NCI-H2196 treated with DMSO at 0.1 percent for 48 hours (cell line): ENCODE measurements around the gene UBE2L3.
"Not testable (repeated sequence)": the region's sequence is repeated elsewhere in the genome, so short reads cannot be mapped to it uniquely, and the experiment has no call there.

Source experiments
- DNase-seq: peaks from one replicate; lab custom pipeline; 2025; ENCODE audit not compliant: unreplicated experiment; lab: John Stamatoyannopoulos, UW

Gene UBE2L3

DNA sequence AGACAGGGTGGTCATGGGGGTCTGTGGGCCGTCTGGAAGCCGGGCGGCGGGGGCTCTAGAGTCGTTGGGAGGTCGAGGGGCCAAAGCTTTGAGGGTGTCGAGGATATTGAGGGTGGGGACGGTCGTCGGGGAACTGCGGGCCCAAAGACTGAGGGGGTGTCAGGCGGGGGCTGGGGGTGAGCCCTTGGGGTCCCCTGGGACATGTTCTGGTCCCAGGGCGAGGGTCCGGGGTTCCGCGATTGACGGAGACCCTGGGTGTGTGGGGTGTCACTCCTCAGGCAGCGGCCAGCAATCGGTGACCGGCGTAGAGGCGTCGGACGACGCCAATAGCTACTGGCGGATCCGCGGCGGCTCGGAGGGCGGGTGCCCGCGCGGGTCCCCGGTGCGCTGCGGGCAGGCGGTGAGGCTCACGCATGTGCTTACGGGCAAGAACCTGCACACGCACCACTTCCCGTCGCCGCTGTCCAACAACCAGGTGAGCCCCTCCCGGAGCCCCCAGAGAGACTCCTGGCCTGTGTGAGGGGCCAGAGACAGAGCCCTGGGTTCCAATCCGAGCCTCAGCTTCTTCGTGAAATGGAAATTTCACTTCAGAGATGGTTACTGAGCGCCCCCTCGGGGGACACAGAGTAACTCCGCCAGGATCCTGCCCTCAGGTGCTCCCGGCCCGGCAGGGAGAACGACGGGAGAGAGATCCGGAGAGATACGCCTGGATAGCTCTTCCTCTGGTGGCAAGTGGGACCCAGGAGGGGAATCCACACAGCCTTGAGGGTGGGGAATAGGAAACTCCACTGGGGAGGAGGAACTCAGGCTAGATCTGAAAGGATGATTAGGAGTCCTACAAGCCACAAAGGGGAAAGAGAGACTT, 75.3 kb downstream of the UBE2L3 start:
- DNase-seq = peak; percentile 10

DNA sequence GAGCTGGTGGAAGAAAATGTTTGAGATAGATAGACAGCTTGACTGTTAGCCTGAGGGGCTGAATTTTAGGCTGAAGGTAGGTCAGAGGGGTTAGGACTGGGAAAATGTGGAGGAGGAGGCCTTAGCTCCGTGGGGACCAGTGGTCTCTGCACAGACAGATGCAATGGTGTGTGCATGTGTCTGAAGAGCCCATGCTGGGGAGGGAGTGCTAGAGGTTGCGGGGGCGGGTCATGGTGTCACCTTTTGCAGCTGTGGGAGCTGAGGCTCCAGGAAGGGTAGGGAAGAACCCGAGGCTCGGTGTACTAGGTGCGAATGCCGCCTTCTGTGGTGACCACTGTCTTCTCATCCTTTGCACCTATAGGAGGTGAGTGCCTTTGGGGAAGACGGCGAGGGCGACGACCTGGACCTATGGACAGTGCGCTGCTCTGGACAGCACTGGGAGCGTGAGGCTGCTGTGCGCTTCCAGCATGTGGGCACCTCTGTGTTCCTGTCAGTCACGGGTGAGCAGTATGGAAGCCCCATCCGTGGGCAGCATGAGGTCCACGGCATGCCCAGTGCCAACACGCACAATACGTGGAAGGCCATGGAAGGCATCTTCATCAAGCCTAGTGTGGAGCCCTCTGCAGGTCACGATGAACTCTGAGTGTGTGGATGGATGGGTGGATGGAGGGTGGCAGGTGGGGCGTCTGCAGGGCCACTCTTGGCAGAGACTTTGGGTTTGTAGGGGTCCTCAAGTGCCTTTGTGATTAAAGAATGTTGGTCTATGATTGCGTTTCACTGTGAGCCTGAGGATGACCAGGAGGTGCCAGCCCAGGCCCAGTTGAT, 76.2 kb downstream of the UBE2L3 start:
- DNase-seq = no peak

DNA sequence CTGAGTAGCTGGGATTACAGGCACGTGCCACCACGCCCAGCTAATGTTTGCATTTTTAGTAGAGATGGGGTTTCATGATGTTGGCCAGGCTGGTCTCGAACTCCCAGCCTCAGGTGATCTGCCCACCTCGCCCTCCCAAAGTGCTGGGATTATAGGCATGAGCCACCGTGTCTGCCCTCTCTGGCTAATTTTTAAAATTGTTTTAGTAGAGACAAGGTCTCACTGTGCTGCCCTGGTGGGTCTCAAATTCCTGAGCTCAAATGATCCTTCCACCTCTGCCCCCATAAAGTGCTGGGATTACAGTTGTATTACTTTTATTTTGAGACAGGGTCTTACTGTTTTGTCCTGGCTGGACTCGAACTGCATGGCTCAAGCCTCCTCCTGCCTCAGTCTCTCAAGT, 78.0 kb downstream of the UBE2L3 start:
- not testable (repeated sequence) for DNase-seq

DNA sequence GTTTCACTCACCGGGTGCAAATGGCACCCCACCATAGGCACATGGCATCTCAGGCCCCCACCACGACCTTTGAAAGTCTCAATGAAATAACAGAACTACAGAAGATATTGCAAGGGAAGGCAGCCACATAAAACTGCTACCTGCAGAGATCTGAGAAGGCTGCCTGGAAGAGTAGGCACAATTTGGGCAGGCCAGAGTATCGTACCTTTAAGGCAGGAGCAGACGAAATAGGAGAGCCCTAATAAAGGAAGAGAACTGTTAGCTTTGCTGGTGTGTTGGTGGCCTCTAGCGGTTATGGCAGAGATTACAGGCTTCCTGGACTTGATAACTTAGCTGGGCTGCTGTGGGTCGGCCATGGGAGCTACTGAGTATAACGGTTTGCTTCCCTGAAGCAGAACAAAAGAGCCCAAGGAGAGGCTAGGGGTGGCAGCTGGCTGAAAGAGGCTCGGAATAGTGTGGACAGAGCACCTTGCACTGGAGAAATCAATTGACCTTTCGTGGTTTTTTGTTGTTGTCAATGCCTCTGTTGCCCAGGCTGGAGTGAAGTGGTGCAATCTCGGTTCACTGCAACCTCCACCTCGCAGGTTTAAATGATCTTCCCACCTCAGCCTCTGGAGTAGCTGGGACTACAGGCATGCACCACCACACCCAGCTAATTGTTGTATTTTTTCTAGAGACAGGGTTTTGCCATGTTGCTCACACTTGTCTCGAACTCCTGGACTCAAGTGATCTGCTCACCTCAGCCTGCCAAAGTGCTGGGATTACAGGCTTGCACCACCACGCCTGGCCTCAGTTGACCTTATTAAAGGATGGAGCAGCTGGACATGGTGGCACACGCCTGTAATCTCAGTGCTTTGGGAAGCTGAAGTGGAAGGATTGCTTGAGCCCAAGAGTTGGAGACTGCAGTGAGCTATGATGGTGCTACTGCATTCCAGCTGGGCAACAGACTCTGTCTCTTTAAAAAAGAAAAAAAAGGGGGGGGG, 79.4 kb downstream of the UBE2L3 start:
- peak; percentile 43 for DNase-seq

DNA sequence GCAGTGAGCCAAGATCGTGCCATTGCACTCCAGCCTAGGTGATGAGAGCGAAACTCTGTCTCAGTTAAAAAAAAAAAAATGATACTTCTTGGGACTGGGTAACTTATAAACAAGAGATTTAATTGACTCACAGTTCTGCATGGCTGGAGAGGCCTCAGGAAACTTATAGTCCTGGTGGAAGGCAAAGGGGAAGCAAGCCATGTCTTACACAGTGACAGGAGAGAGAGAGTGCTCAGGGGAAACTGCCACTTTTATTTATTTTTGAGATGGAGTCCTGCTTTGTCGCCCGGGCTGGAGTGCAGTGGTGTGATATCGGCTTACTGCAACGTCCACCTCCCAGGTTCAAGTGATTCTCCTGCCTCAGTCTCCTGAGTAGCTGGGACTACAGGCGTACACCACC, 82.8 kb downstream of the UBE2L3 start:
- DNase-seq = no peak

DNA sequence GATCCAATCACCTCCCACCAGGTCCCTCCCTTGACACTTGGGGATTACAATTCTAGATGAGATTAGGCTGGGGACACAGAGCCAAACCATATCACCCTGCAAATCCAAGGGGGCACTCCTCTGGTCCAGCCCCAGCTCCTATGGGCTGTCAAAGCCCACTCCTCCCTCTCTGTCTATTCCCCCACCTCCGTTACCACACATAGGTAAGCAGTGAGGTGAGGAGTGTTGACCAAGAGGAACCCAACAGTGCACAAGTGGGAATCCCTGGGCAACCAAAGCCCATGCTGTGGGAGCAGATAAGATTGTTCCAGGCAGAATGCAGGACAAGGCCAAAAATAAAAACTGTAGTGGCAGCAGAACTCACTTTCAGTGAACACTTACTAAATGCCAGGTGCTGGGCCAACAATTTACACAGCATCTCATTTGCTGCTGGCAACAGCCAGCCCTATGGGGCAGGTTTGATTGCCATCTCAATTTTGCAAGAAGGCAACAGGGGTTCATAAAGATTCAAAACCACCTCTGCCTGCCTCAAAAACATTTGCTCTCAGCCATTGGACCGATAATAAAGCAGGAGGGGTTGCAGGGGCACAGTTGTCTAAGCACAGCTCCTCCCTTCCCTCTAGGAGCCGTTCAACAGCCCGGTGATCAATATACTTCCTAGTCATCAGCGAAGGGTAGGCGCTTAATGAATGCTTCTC, 83.5 kb downstream of the UBE2L3 start:
- DNase-seq = no peak

DNA sequence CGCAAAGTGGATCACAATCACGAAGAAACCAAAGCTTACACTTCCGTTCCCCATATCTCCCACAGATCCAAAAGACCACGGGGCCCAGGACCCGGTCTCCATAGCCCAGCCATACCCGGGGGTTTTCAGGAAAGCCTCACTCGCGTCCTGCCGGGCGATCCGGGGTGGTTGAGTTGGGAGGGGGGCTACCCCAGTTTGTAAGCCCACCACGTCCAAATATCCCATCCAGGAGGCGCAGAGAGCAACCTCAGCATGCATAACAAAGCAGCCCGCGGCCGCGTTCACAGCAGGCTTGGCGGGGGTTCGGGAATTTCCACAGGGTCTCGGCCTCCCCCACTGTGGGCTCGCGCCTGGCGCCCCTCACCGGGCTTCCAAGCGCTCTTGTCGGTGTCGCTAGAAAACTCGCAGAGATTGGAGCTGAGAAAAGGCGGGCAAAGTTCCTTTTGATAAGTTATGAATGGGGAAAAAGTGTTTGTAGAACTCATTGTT, 84.1 kb downstream of the UBE2L3 start:
- no peak for DNase-seq

DNA sequence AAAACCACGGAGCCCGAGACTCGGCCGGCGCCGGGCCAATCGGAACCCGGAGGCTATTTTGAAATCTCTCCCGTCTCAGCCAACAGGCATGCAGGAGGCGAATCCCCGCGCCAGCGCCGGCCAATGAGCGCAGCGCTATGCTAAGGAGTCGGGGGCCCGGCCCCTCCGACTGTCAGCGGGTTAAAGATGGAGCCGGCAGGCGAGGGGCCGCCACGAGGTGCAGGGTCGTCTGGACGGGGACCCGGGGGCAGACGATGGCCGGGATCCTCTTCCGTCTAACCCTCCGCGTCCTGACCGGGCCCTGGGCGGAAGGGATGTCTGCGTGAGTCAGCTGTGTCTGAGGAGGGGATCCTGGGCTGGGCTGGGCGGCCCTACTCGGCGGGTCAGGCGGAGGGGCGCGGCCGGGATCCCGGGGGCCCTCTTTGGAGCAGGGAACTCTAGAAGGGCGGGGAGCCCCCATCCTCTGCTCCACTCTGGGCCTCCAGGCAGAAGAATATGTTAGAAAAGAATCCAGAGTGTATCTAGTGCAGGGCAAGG, 84.6 kb downstream of the UBE2L3 start:
- DNase-seq = no peak

DNA sequence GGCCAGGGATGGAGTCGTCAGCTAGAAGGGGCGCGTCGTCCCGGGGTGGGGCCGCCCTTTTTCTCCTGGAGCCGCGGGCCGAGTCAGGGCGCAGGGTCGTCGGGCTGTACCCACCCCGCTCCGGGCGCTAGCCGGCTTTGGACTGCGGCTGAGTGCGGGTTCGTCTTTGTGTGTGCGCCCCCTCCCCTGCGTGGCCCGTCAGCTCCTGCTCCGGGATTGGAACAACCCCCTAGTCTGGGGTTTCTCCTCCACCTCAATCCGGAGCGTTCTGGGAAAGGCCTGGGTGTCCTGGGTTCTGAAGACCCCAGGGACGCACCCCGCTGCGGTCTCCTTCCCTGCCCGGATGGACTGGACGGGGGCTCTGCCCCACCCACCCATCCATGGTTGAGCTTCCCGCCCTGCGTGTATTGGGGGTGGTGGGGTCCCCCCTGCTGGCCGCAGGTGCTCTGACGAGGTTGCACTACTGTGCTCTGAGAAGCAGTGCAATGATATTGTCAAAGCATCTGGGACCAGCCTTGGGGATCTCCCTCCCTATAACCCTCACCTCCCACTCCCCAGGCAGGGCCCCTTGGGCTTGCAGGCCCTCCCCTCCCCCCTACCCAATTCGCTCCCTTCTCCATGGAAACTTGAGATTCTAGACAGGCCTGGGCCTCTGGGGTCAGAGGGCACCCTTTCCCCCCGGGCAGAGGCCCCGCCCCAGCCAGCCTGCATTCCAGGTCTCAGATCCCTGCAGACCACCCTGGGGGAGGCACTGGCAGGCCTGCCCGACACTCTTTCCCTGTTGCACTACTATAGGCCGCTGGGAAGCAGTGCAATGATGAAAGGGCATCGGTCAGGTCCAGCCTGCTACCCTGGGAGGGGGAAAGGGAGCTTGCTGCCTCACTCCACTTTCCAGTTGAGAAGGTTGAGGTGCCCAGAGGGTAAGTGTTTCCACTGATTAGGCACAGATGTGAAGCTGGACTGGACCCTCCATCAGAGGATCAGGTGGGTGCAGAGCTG, 85.3 kb downstream of the UBE2L3 start:
- DNase-seq = no peak

DNA sequence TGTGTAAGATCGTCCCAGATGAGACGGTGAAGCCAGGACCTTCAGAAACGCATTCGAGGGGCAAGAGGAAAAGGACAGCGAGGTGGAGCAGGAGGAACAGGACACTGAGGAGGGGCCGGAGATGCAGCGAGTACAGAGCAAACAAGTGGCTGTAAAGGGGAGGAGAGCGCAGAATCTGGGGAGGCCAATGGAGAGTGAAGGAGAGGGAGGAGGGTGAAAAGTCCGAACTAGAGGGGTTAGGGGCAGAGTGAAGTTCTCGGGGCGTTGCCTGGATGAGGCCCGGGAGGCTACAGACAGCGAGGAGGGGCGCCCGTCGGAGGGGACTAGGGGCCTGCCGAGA, 89.5 kb downstream of the UBE2L3 start:
- DNase-seq = no peak

DNA sequence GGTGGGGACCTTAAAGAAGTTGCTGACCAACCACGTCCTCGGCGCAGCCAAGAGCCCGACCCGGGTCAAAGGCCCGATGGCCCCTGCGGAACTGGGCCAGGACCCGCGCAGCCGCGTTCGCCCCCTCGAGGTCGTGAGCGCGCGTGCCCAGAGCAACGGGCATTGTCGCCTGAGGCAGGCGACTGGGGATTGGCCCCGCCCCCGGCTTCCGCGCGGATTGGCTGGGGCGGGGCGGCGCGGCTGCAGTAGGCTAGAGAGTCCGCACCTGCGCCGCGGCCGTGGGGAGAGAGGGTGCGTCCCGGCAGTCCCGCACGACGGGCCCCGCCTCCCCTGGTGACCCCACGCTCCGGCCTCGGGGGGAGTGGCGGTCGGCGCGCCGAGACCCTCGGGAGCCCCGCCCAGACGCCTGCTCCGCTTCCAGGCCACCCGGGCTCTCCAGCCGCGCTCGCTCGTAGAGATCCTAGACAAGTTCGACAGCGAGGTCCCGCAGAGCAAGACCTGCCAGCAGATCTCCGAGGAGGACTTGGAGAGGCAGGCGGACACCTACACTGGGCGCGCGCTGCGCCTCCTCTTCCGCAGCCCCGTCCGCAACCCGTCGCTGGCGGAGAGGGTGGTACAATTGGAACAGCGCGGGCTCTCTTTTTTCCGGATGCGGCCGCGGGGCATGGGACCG, 90.0 kb downstream of the UBE2L3 start:
- DNase-seq = peak; percentile 27

DNA sequence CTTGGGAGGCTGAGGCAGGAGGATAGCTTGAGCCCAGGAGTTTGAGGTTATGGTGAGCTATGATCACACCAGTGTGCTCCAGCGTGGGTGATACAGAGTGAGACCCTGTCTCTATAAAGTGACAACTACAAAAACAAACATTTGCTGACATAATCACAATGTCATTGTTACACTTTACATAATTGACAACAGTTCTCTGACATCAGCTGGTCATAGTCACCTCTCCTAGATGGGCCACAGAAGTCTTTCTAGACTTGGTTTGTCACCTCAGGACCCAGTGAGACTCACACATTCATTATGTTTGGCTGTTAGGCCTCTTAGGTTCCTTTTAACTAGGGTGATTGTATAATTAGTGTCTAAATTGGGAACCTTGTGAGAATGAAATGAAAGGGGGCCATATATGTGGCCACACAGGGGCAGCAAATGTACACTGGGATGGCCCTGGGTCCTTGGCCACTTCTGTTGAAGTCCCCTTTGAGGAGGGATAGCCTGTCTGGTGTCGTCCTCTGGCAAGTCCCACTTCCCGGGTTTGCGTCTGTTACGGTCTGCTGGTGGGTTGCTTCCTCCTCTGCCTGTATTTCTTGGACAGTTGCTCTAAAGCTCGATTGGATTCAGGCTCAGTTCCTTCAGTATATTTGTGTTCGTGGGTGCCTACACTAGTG, 92.5 kb downstream of the UBE2L3 start:
- DNase-seq = no peak

DNA sequence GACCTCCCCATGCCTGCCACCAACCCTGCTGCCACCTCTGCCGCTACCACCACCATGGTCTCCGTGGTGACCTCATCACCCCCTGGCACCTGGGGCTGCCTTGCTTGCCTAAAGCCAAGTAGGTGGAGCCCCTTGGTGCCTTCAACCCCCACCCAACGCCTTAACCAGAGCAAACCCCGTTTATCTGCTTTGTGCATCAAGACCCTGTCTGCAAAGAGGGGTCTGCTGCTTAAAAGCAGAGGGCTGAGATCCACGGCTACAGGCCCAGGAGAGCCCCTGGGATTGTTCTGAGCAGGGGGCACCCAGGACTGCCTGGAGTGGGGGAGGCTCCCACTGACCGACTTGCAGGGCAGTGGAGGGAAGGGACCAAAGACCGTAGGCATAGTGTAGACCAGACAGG, 93.4 kb downstream of the UBE2L3 start:
- DNase-seq = no peak

DNA sequence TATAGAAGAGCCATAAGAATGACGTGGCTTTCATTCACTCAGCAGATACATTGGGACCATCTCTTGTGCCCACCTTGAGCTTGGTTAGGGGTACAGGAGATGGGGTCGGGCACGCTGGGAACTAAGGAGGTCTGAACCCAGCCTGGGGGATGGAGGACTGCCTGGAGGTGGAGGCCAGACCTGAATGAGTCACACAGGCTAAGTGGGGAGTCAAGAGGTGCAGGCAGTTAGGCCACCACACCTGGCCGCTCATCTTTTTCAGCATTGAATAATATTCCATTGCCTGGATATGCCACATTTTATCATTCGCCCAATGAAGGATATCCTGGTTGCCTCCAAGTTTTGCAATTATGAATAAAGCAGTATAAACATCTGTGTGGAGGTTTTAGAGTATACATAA, 94.5 kb downstream of the UBE2L3 start:
- DNase-seq = no peak

DNA sequence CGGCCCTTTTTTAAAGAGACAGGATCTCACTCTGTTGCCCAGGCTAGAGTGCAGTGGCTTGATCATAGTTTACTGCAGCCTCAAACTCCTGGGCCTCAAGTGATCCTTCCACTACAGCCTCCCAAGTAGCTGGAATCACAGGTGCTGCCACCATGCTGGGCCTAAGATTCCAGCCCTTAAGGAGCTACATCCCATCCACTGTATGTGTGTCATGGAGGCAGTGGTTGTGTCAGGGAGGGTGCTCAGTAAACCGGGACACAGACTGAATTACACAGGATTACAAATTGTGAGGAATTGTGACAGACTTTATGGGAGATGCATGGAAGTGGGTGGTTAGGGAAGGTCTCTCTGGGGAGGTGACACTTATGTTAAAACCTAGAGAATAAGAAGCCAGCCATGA, 96.2 kb downstream of the UBE2L3 start:
- no peak for DNase-seq

DNA sequence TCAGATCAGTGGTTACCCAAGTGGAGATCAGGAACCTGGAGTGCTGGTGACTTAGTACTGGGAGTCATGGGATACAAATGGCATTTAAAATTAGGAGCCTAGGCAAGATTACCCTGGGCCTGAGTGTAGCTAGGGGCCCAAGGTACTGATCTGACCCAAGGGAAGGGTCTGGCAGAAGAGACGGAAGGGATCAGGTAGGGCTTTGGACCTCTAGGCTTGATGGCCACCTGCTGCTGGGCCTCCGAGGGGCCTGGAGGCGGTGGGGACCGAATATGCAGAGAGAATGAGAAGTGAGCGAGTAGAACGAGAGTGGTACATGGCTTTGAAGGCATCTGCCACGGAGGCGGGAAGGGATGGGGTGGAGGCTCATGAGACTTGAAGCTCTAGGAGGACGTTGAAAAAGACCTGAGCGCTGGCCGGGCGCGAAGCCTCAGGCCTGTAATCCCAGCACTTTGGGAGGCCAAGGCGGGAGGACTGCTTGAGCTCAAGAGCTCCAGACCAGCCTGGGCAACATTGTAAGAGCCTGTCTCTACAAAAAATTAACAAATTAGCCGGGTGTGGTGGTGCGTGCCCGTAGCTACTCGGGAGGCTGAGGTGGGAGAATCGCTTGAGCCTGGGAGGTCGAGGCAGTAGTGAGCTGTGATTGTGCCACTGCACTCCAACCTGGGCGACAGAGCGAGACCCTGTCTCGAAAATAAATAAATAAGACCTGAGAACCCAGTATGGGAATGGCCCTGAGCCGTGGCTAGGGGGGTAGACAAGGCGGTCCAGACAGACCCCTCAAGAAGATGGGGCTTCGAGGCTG, 97.7 kb downstream of the UBE2L3 start:
- DNase-seq = no peak

DNA sequence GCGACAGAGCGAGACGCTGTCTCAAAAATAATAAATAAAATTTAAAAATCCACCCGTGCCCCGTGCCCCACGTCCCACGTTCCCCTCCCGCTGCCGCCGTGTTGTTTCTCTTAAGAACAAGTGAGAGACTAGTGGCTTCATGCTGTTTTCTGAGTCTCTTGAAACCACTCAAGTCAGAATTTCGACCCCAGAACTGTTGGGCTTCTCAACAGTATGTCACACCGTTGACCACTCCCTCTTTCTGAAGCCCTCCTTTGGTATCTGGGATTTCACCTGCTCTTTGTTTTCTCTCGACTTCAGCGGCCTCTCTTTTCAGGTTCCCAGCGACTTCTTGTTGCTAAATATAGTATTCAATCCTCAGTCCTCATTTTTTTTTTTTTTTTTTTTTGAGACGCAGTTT, 99.3 kb downstream of the UBE2L3 start:
- no peak for DNase-seq
